Ovary (tissue), 3 donors: Measurements from ENCODE around the gene ZNF236.

Experiments
- EP300 ChIP-seq: sonication (generic); formaldehyde crosslinking; IDR thresholded peaks from one replicate; pipeline ENCODE4 v1.6.1; 2017; ENCODE audit warnings: antibody characterized with exemption
- POLR2A ChIP-seq: fragments of 450-650 bp; IDR thresholded peaks from one replicate; pipeline ENCODE4 v1.6.1; 2017; ENCODE audit warnings: antibody characterized with exemption, mild to moderate bottlenecking, moderate library complexity
- TF ChIP-seq, protein P1 (sequence below), 3 donors: fragments of 450-650 bp in 2 of 3; fragments of 200-600 bp in 1 of 3; IDR thresholded peaks; one replicate each; pipeline versions ENCODE4 v1.5.1 to v1.8.0; 2016 to 2022; ENCODE audit warnings: antibody characterized with exemption in 3 of 3, mild to moderate bottlenecking in 1 of 3
- donor health status: DM: no; HTN: no; CAD: no.

DNA sequence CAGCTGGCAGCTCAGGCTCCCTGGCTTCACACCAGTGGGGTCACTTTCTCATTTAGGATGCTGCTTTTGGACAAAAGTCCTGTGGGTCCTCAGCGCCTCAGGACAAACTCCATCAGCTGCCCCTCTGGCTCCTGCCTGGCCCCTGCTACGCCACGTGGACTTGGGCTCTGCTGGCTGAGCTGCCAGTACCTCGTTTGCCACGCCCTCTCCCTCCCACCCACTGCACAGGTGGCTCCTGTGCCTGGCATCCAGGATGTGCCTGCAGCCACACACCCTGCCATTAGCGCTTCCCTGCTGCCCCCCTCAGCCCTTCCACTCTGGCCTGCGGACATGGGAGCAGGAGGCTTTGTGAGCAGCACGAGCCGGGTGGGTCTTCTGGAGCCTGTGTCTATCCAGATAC is 118.9 kb downstream of the ZNF236 start:
- TF ChIP-seq, protein P1, sequence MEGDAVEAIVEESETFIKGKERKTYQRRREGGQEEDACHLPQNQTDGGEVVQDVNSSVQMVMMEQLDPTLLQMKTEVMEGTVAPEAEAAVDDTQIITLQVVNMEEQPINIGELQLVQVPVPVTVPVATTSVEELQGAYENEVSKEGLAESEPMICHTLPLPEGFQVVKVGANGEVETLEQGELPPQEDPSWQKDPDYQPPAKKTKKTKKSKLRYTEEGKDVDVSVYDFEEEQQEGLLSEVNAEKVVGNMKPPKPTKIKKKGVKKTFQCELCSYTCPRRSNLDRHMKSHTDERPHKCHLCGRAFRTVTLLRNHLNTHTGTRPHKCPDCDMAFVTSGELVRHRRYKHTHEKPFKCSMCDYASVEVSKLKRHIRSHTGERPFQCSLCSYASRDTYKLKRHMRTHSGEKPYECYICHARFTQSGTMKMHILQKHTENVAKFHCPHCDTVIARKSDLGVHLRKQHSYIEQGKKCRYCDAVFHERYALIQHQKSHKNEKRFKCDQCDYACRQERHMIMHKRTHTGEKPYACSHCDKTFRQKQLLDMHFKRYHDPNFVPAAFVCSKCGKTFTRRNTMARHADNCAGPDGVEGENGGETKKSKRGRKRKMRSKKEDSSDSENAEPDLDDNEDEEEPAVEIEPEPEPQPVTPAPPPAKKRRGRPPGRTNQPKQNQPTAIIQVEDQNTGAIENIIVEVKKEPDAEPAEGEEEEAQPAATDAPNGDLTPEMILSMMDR (IDR thresholded peaks at IDR 0.05) = no peak
- TF ChIP-seq EP300 = no peak
- no peak for TF ChIP-seq POLR2A
